K562 (cell line): ENCODE data around the gene PGAP3. TPM values are rescaled to one million over a fixed set of nuclear protein-coding genes. Genes with fewer than 3 reads are reported as not detected.
A peak's percentile ranks its signal among the peaks of the same experiment; 100 is the strongest.

ENCODE experiments used
- CTCF ChIP-seq, 3 experiments: IDR thresholded peaks in 2 of 3; conservative IDR thresholded peaks in 1 of 3; 2 replicates each; pipeline ENCODE4 v1.5.1; 2011 to 2012; ENCODE audit warnings: low read length in 3 of 3, mild to moderate bottlenecking in 3 of 3, control low read depth in 2 of 3, improper control_type of control experiment in 1 of 3, inconsistent platforms in 1 of 3, low read depth in 1 of 3, mixed read lengths in 1 of 3, moderate library complexity in 1 of 3; ENCODE audit not compliant: insufficient read depth in 2 of 3
- DDX20 ChIP-seq: fragments of 450-650 bp; IDR thresholded peaks from 2 replicates; pipeline ENCODE4 v1.6.1; 2016; ENCODE audit warnings: missing genetic modification characterization, low read depth, mild to moderate bottlenecking, missing compliant biosample characterization, moderate library complexity
- EGR1 ChIP-seq: fragments of 450-650 bp; conservative IDR thresholded peaks from 2 replicates; pipeline ENCODE4 v1.6.1; 2017; ENCODE audit warnings: mild to moderate bottlenecking
- HLTF ChIP-seq: fragments of 450-650 bp; IDR thresholded peaks from 2 replicates; pipeline ENCODE4 v1.6.1; 2016
- TAL1 ChIP-seq: fragments of 450-650 bp; IDR thresholded peaks from 2 replicates; pipeline ENCODE4 v1.6.1; 2016; ENCODE audit warnings: mild to moderate bottlenecking
- TBP ChIP-seq: optimal IDR thresholded peaks from 2 replicates; pipeline ENCODE3; 2011; ENCODE audit warnings: low read depth, low read length, improper control_type of control experiment
- ZBTB1 ChIP-seq: sonication (generic); formaldehyde crosslinking; IDR thresholded peaks from 2 replicates; pipeline ENCODE4 v1.8.1; 2023; ENCODE audit warnings: missing genetic modification reagents, low read depth, mild to moderate bottlenecking, borderline replicate concordance
- ZBTB2 ChIP-seq: fragments of 450-650 bp; IDR thresholded peaks from 2 replicates; pipeline ENCODE4 v1.6.1; 2016; ENCODE audit warnings: antibody characterized with exemption
- ZC3H4 ChIP-seq: sonication (generic); formaldehyde crosslinking; IDR thresholded peaks from 2 replicates; pipeline ENCODE4 v1.9.0; 2021; ENCODE audit warnings: missing genetic modification reagents, borderline replicate concordance
- ZFPM2 ChIP-seq: fragments of 250-450 bp; sonication (Bioruptor Pico); IDR thresholded peaks from 2 replicates; pipeline ENCODE4 v1.5.1; 2022; ENCODE audit warnings: mild to moderate bottlenecking
- ZNF165 ChIP-seq: fragments of 250-450 bp; sonication (Bioruptor Pico); IDR thresholded peaks from 2 replicates; pipeline ENCODE4 v1.4.0; 2020; ENCODE audit warnings: borderline replicate concordance
- ZNF644 ChIP-seq: fragments of 200-800 bp; sonication (Bioruptor generic); IDR thresholded peaks from 2 replicates; pipeline ENCODE4 v1.6.1; 2016; ENCODE audit warnings: low read depth, missing genetic modification characterization, missing compliant biosample characterization
- polyA plus RNA-seq, 8 experiments: library from polyadenylated mRNA; depleted of rRNA in 4 of 8; stranded (reverse) in 5 of 8; unstranded in 3 of 8; fragments of >200 nt; fragmentation: Nextera tagmentation in 2 of 8; fragmentation: Illumina TruSeq in 1 of 8; extraction: Ambion mirVana in 2 of 8; extraction: Trizol in 1 of 8; gene quantifications; 2 replicates each; pipeline versions ENCODE4 v1.2.1 to v1.2.3, GENCODE V29; 2011 to 2014; ENCODE audit warnings: inconsistent platforms in 1 of 8, missing spikeins in 1 of 8
- total RNA-seq, 7 experiments: library from RNA; depleted of rRNA in 6 of 7; stranded (reverse); fragments of >200 nt in 6 of 7; fragmentation: Illumina TruSeq in 2 of 7; extraction: Trizol in 2 of 7; gene quantifications; 2 replicates each; pipeline versions ENCODE4 v1.2.1 to v1.2.3, GENCODE V29; 2011 to 2021; ENCODE audit warnings: low replicate concordance in 1 of 7
- TF ChIP-seq, protein P1 (sequence below): IDR thresholded peaks from 2 replicates; pipeline ENCODE4 v1.6.1; 2011; ENCODE audit not compliant: insufficient read length; ENCODE audit errors: extremely low read depth
- TF ChIP-seq, protein P2 (sequence below): fragments of 250-450 bp; sonication (Bioruptor Pico); IDR thresholded peaks from 2 replicates; pipeline ENCODE4 v1.4.0; 2020; ENCODE audit warnings: mild to moderate bottlenecking
- TF ChIP-seq, protein P3 (sequence below): sonication (generic); formaldehyde crosslinking; IDR thresholded peaks from 2 replicates; pipeline ENCODE4 v1.8.1; 2023; ENCODE audit warnings: missing genetic modification reagents, mild to moderate bottlenecking, borderline replicate concordance

The PGAP3 gene
- total and polyA plus RNA-seq, 9 of the 15 experiments (the other 6 are each of a cell fraction or from before 2014, with no cell fraction given): 0.38 to 9.4 (median 4.5) TPM

- TF ChIP-seq, protein P1, sequence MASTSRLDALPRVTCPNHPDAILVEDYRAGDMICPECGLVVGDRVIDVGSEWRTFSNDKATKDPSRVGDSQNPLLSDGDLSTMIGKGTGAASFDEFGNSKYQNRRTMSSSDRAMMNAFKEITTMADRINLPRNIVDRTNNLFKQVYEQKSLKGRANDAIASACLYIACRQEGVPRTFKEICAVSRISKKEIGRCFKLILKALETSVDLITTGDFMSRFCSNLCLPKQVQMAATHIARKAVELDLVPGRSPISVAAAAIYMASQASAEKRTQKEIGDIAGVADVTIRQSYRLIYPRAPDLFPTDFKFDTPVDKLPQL: no peak
- TF ChIP-seq ZC3H4 (no peak), TBP (peak; percentile 73), EGR1 (peak; percentile 56), ZFPM2 (CRISPR knock-in tag) (0 out of 2 replicates have a peak, but pooled peaks have one; percentile 70), CTCF (IDR thresholded peaks at IDR 0.05 in 2 of 3, conservative IDR thresholded peaks at IDR 0.05 in 1 of 3; ENCODE audit: insufficient read depth in 2 of 3, low read depth in 1 of 3, low read length in 3 of 3) (peak; percentile 66 to 85 (median 75)), ZBTB1 (CRISPR knock-in tag) (no peak), HLTF (peak; percentile 42; the same call in 1 of the 2 replicates), ZNF165 (no peak), TAL1 (no peak), ZNF644 (tag) (peak; percentile 45; the same call in 1 of the 2 replicates), DDX20 (tag) (no peak), ZBTB2 (peak; percentile 77; the same call in 1 of the 2 replicates)
- TF ChIP-seq, protein P2, sequence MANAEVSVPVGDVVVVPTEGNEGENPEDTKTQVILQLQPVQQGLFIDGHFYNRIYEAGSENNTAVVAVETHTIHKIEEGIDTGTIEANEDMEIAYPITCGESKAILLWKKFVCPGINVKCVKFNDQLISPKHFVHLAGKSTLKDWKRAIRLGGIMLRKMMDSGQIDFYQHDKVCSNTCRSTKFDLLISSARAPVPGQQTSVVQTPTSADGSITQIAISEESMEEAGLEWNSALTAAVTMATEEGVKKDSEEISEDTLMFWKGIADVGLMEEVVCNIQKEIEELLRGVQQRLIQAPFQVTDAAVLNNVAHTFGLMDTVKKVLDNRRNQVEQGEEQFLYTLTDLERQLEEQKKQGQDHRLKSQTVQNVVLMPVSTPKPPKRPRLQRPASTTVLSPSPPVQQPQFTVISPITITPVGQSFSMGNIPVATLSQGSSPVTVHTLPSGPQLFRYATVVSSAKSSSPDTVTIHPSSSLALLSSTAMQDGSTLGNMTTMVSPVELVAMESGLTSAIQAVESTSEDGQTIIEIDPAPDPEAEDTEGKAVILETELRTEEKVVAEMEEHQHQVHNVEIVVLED (CRISPR knock-in tag): 0 out of 2 replicates have a peak, but pooled peaks have one; percentile 52
- TF ChIP-seq, protein P3, sequence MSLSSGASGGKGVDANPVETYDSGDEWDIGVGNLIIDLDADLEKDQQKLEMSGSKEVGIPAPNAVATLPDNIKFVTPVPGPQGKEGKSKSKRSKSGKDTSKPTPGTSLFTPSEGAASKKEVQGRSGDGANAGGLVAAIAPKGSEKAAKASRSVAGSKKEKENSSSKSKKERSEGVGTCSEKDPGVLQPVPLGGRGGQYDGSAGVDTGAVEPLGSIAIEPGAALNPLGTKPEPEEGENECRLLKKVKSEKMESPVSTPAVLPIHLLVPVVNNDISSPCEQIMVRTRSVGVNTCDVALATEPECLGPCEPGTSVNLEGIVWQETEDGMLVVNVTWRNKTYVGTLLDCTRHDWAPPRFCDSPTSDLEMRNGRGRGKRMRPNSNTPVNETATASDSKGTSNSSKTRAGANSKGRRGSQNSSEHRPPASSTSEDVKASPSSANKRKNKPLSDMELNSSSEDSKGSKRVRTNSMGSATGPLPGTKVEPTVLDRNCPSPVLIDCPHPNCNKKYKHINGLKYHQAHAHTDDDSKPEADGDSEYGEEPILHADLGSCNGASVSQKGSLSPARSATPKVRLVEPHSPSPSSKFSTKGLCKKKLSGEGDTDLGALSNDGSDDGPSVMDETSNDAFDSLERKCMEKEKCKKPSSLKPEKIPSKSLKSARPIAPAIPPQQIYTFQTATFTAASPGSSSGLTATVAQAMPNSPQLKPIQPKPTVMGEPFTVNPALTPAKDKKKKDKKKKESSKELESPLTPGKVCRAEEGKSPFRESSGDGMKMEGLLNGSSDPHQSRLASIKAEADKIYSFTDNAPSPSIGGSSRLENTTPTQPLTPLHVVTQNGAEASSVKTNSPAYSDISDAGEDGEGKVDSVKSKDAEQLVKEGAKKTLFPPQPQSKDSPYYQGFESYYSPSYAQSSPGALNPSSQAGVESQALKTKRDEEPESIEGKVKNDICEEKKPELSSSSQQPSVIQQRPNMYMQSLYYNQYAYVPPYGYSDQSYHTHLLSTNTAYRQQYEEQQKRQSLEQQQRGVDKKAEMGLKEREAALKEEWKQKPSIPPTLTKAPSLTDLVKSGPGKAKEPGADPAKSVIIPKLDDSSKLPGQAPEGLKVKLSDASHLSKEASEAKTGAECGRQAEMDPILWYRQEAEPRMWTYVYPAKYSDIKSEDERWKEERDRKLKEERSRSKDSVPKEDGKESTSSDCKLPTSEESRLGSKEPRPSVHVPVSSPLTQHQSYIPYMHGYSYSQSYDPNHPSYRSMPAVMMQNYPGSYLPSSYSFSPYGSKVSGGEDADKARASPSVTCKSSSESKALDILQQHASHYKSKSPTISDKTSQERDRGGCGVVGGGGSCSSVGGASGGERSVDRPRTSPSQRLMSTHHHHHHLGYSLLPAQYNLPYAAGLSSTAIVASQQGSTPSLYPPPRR: no peak; the same call in 1 of the 2 replicates
Observed at GRCh38 chr17:39667945-39668924, 19.6 kb downstream of the PGAP3 start, which contains the start of gene PNMT (continued).
